ENCODE data around the gene RHBDF2.

Gene RHBDF2

GRCh38 chr17:76478730-76479514 is 22.3 kb downstream of the RHBDF2 start:
- no peak for DNase-seq (ENCODE audit: low read depth)

GRCh38 chr17:76478097-76478496 is 23.1 kb downstream of the RHBDF2 start:
- DNase-seq (ENCODE audit: low read depth) = no peak

GRCh38 chr17:76477576-76477975 is 23.6 kb downstream of the RHBDF2 start:
- no peak for DNase-seq (ENCODE audit: low read depth)

GRCh38 chr17:76476736-76477135 is 24.5 kb downstream of the RHBDF2 start:
- no peak for DNase-seq (ENCODE audit: low read depth)

- no peak for DNase-seq (ENCODE audit: low read depth)
Observed at GRCh38 chr17:76475302-76475701, 25.9 kb downstream of the RHBDF2 start.

GRCh38 chr17:76474894-76475293 is 26.3 kb downstream of the RHBDF2 start:
- no peak for DNase-seq (ENCODE audit: low read depth)

- DNase-seq (ENCODE audit: low read depth) = no peak
Observed at GRCh38 chr17:76474238-76474637, 27.0 kb downstream of the RHBDF2 start.

GRCh38 chr17:76473541-76473985 is 27.7 kb downstream of the RHBDF2 start:
- no peak for DNase-seq (ENCODE audit: low read depth)

GRCh38 chr17:76472726-76473125 is 28.5 kb downstream of the RHBDF2 start:
- no peak for DNase-seq (ENCODE audit: low read depth)

- no peak for DNase-seq (ENCODE audit: low read depth)
Observed at GRCh38 chr17:76472258-76472645, 29.0 kb downstream of the RHBDF2 start.

- DNase-seq (ENCODE audit: low read depth) = no peak
Observed at GRCh38 chr17:76471498-76472257, 29.5 kb downstream of the RHBDF2 start.

GRCh38 chr17:76469991-76470739 is 31.1 kb downstream of the RHBDF2 start:
- no peak for DNase-seq (ENCODE audit: low read depth)

GRCh38 chr17:76469076-76469990 is 31.9 kb downstream of the RHBDF2 start:
- no peak for DNase-seq (ENCODE audit: low read depth)

GRCh38 chr17:76468634-76469010 is 32.6 kb downstream of the RHBDF2 start:
- DNase-seq (ENCODE audit: low read depth) = no peak

GRCh38 chr17:76467809-76468633 is 33.2 kb downstream of the RHBDF2 start:
- no peak for DNase-seq (ENCODE audit: low read depth)

GRCh38 chr17:76467366-76467765 is 33.9 kb downstream of the RHBDF2 start, which contains the start of gene AANAT:
TSS of gene AANAT (plus strand) at chr17:76467603. CDS start at chr17:76468747, 1,144 bp downstream.
- DNase-seq (ENCODE audit: low read depth) = no peak

GRCh38 chr17:76466775-76467130 is 34.5 kb downstream of the RHBDF2 start:
- DNase-seq (ENCODE audit: low read depth) = no peak

- DNase-seq (ENCODE audit: low read depth) = no peak
Observed at GRCh38 chr17:76462556-76463290, 38.5 kb downstream of the RHBDF2 start.

- no peak for DNase-seq (ENCODE audit: low read depth)
Observed at GRCh38 chr17:76461765-76462555, 39.3 kb downstream of the RHBDF2 start.
